Pancreas (tissue), 10 donors: ENCODE measurements around the gene THAP3. TPM values are rescaled to one million over a fixed set of nuclear protein-coding genes. Genes with fewer than 3 reads are reported as not detected.

Experiments
- ATAC-seq, 4 donors: fragments of 200-7000 bp; cut with Tn5 transposase; one replicate each; pipeline versions ENCODE4 v1.8.0 to v1.9.1; 2020; ENCODE audit warnings: mild to moderate bottlenecking in 4 of 4, moderate library complexity in 4 of 4
- DNase-seq, 6 donors: peaks; one replicate each; pipeline ENCODE4 v3.0.0-alpha.2; 2020
- FAIRE-seq: peaks from 2 replicates; lab custom pipeline; 2012; peaks lifted over from hg19 to GRCh38; lab: Jason Lieb, UNC
- H3K27ac ChIP-seq, 4 donors: fragments of 200-600 bp; sonication (generic); 1 replicate in 3 of 4; 2 replicates in 1 of 4; pipeline versions ENCODE4 v1.5.0 to v1.8.0; 2020
- H3K27me3 ChIP-seq, 4 donors: fragments of 200-600 bp; one replicate each; pipeline ENCODE4 v1.8.0; 2021
- H3K36me3 ChIP-seq, 3 donors: fragments of 200-600 bp; sonication (generic) in 1 of 3; one replicate each; pipeline versions ENCODE4 v1.5.0 to v1.8.0; 2020 to 2021
- H3K4me1 ChIP-seq, 3 donors: fragments of 200-600 bp; one replicate each; pipeline ENCODE4 v1.8.0; 2021
- H3K4me3 ChIP-seq, 4 donors: fragments of 200-600 bp; sonication (generic) in 2 of 4; one replicate each; pipeline versions ENCODE4 v1.5.0 to v1.8.0; 2020 to 2021
- H3K9me3 ChIP-seq, 4 donors: fragments of 200-600 bp; one replicate each; pipeline ENCODE4 v1.8.0; 2021
- WGBS, 2 donors: extraction: QIAGEN DNeasy Blood & Tissue Kit; methylation state at CpG; one replicate each; pipeline ENCODE4 v1.1.7; 2013; 5-methylcytosine and 5-hydroxymethylcytosine counted together
- intact Hi-C, 3 donors: fragments of 100-400 bp; cut with DNase I; formaldehyde crosslinking; loops; one replicate each; pipeline versions ENCODE4 v1.11.1 to v1.14.2; 2022
- polyA plus RNA-seq, 2 donors: library from polyadenylated mRNA; stranded (reverse); fragments of 200-250 nt; gene quantifications; one replicate each; pipeline ENCODE4 v1.2.3, GENCODE V29; 2013
- total RNA-seq, 6 donors: library from RNA; stranded (reverse); fragmentation: NEBNext Ultra II Directional in 4 of 6; extraction: Animal tissue kit (Norgen Biotek cat#: 25700) in 4 of 6; gene quantifications; one replicate each; pipeline versions ENCODE4 v1.2.1 to v1.2.4, GENCODE V29; 2021 to 2023
- TF ChIP-seq, protein P1 (sequence below), 4 donors: fragments of 200-600 bp; sonication (generic) in 3 of 4; IDR thresholded peaks; one replicate each; pipeline versions ENCODE4 v1.5.0 to v1.8.0; 2021; ENCODE audit warnings: antibody characterized with exemption in 4 of 4
- donor health status: healthy with polysubstance abuse.
- donor health status: DM: no; HTN: no; CAD: no; lungs with moderate emphysema.
- donor health status: DM: no; HTN: no; CAD: no.
- donor health status: control.
- donor health status: control.
- donor health status: Bipolar disorder and iron deficiency.
- donor health status: DM: yes; HTN: yes; CAD: no.
- donor health status: DM: no; HTN: no; CAD: no.
- donor health status: DM: no; HTN: no; CAD: no.
- donor health status: DM: yes; HTN: yes; CAD: no.

The THAP3 gene
- total and polyA plus RNA-seq, 8 donors, result 6.9 to 28.0 (median 9.2) TPM

DNA sequence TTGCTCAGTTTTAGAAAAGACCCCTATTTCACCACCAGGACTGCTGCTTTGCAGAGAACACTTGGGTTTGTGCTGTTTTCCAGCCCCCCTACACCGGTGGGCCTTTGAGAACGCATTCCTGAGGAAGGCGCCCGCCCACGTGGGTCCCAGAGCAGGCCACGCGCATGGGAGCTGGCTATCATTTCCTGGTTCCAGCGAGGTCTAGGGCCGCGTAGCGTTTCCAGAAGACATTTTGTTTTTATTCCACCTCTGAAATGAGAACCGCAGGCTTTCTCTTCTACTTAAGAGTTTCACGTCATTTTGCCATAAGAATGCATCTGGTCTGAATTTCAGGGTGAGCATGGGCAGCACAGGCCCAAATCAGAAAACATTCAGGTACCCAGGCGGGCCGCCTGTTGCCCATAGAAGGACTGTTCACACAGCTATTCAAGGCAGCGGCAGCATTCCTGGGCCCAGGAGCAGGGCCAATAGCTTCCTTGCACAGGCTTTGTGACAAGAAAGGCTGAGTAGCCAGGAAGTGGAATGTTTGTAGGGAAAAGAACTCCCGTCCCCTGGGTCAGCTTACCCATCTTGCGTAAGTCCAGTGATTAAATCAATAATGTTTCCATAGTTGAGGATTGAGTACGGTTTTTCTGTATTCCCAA lies 20.6 kb upstream of the THAP3 start:
- intact Hi-C loops, result no loop called here

DNA sequence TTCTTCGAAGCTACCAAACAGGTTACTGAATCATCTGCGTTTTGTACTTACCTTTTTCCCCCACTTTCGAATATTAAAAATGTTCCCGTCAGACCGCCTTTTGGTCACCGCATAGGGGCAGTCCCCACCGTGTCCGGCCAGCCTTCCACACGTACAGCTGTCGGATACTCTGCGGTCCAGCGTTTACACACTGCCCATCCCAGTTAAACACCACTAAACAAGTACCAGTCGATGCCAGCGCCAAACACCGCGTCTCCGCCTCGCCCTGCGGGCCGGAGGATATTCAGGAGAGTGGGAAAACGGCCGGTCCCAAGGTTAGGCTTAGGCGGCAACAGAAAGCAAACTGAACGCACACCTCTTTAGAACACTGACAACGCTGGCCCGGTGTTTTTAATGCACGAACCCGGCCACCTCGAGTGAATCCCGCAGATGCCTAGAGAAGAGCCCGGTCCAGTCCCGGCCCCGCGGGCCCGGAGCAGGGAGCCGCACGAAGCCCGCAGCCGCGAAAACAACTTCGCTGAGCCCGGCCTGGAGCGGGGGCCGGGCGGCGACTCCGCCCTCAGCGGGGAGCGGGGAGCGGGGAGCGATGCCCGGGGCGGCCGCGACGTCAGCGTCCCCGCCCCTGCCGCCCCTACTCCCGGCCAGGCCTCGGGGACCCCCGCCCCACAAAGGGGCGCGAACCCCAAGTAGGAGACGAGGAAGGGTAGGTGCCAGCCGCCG lies 11.9 kb upstream of the THAP3 start:
- no peak for FAIRE-seq
- DNase-seq, result peak in 5 of 6 donors; percentile 53 to 79 (median 62)
- WGBS, 2 donors, result 0% methylated on average over 39 to 67 of the region's 67 CpGs
- ATAC-seq, result peak; percentile 56 to 71 (median 64)
- Histone ChIP-seq H3K9me3 (no peaks in the 10 kb centered on the region), H3K27me3 (no peaks in the 10 kb centered on the region), H3K27ac (peak overlapping the region; percentile 69 to 94 (median 86)), H3K36me3 (no peaks in the 10 kb centered on the region), H3K4me1 (peaks cover 6 to 9% (median 8%) of the 10 kb centered on the region in 3 donors), H3K4me3 (peak overlapping the region; percentile 52 to 97 (median 88))
- intact Hi-C loops, result no loop called here
- TF ChIP-seq, protein P1, sequence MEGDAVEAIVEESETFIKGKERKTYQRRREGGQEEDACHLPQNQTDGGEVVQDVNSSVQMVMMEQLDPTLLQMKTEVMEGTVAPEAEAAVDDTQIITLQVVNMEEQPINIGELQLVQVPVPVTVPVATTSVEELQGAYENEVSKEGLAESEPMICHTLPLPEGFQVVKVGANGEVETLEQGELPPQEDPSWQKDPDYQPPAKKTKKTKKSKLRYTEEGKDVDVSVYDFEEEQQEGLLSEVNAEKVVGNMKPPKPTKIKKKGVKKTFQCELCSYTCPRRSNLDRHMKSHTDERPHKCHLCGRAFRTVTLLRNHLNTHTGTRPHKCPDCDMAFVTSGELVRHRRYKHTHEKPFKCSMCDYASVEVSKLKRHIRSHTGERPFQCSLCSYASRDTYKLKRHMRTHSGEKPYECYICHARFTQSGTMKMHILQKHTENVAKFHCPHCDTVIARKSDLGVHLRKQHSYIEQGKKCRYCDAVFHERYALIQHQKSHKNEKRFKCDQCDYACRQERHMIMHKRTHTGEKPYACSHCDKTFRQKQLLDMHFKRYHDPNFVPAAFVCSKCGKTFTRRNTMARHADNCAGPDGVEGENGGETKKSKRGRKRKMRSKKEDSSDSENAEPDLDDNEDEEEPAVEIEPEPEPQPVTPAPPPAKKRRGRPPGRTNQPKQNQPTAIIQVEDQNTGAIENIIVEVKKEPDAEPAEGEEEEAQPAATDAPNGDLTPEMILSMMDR (IDR thresholded peaks at IDR 0.05), result no peak

More for the DNA sequence above, 20.6 kb upstream of the THAP3 start:
- Histone ChIP-seq H3K4me1 (peaks cover 0 to 29% (median 8%) of the 10 kb centered on the region in 3 donors), H3K36me3 (no peaks in the 10 kb centered on the region), H3K9me3 (no peaks in the 10 kb centered on the region), H3K27ac (peak overlapping the region; percentile 94 to 99 (median 96)), H3K27me3 (no peaks in the 10 kb centered on the region), H3K4me3 (peak overlapping the region in 3 of 4 donors; percentile 63 to 95 (median 83))
- DNase-seq (peak in 4 of 6 donors; percentile 48 to 61 (median 56)), FAIRE-seq (no peak), ATAC-seq (no peak)
- TF ChIP-seq, protein P1 (IDR thresholded peaks at IDR 0.05), result no peak
- WGBS, 2 donors, result 52 to 57% methylated on average over 19 of the region's 19 CpGs

DNA sequence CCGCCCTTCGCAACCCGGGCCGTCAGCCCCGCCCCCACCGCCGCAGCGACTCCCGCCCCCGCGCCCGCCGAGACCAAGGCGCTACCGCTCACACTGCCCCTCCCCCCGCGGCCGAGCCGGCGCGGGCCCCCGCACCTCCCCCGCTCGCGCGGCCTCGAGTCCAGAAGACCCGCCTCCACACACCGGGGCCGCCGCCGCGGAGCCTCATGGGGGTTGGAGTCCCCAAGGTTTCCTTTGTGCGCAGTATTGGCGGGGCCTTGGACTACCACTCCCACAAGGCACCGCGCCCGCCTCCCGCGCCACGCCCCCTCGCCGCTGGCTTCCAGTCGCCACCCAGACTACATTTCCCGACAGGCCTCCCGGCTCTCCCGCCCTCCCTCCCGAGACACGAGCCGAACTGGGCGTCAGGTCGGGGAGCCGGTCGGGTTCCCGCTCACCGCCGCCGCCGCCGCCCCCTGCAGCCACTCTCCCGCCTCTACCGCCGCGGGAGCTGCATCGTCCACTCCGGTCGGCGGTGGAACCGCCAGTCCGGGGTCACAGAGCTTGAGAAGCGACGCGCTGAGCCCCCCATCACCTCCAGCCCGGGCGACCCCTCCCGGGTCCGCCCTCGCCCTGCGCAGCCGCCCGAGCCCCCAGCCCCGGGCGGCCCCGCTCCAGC lies 11.2 kb upstream of the THAP3 start, which contains the start of gene PHF13:
Gene PHF13 (plus strand): TSS at position 371 of the 658 bp plus-strand sequence. CDS start 336 bp downstream, outside the sequence.
- TF ChIP-seq, protein P1 (IDR thresholded peaks at IDR 0.05), result no peak
- H3K27ac ChIP-seq, result peak within 1 kb of the TSS; percentile 79 to 94 (median 87)
- peak; percentile 94 to 97 (median 94) for ATAC-seq
- DNase-seq, result peak; percentile 99 to 100 (median 100)
- no peaks in the 10 kb centered on the region for H3K36me3 ChIP-seq
- H3K4me3 ChIP-seq, result peak within 1 kb of the TSS; percentile 86 to 97 (median 91)
- no peaks in the 10 kb centered on the region for H3K9me3 ChIP-seq
- peaks cover 6 to 9% (median 8%) of the 10 kb centered on the region in 3 donors for H3K4me1 ChIP-seq
- intact Hi-C loops, result no loop called here
- WGBS, 2 donors, result 0 to 1% methylated on average over 16 to 84 of the region's 84 CpGs
- no peak for FAIRE-seq
- no peaks in the 10 kb centered on the region for H3K27me3 ChIP-seq

DNA sequence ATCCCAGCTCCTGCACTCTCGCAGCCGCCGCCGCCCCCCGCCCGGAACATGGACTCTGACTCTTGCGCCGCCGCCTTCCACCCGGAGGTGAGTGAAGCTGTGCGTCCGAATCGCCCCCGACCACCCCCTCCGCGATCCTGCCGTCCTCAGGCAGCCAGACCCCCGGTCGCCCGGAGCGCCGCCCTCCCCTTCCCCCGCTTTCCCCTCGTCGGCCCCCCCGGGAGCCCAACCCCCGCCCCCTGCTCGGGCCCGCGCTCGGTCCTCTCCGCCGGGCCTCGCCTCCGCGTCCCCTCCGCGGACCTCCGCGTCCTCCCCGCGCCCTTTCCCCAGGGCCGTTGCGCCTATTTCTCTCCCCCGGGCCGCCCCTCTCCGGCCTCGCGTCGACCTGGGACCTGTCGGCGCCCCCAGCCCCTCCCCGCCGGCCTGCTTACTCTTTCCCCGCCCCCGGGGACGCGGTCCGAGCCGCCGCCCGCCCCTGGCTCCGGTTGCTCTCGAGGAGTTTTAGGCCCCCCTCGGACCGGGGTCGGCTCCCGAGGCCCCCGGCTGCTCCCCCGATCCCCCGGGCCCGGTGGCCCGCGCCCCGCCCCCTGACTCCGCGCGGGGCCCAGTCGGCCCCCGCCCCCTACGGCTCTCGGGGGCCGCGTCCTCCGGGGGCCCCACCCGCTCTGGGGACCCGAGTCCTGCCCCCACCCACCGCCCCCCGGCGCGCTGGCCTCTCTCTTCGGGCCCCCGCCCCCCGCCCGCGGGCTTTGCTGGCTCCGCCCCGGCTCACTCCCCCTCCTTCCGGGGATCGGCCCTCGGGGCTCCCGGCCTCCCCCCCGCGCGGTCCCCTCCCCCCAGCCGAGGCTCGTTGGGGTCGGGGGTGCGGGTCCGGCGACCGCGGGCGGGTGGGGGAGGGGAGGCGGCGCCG lies 10.4 kb upstream of the THAP3 start:
- Histone ChIP-seq H3K27me3 (no peaks in the 10 kb centered on the region), H3K4me3 (peak overlapping the region; percentile 86 to 97 (median 91)), H3K9me3 (no peaks in the 10 kb centered on the region), H3K4me1 (peaks cover 6 to 9% (median 8%) of the 10 kb centered on the region in 3 donors), H3K27ac (peak overlapping the region; percentile 71 to 84 (median 82)), H3K36me3 (no peaks in the 10 kb centered on the region)
- intact Hi-C loops, result no loop called here
- peak; percentile 4 to 20 (median 7) for ATAC-seq
- TF ChIP-seq, protein P1 (IDR thresholded peaks at IDR 0.05), result no peak
- WGBS, 2 donors, result 1% methylated on average over 67 to 113 of the region's 117 CpGs
- no peak for FAIRE-seq
- peak in 5 of 6 donors; percentile 59 to 80 (median 69) for DNase-seq
